ENCODE data around the gene PRDX1. TPM values are rescaled to one million over a fixed set of nuclear protein-coding genes. Genes with fewer than 3 reads are reported as not detected.

Gene PRDX1
- 330 TPM for total RNA-seq

GRCh38 chr1:45521413-45522323, at the start of gene PRDX1:
TSS of gene PRDX1 (minus strand) at chr1:45521884. CDS start at chr1:45519043, 2,841 bp downstream.
- DNase-seq (ENCODE audit: low spot score) (peak; percentile 100), ATAC-seq (peak; percentile 99)
- intact Hi-C loops (cut with DNase I), result no loop called here

- intact Hi-C loops (cut with DNase I), result no loop called here
- no peak for ATAC-seq
- DNase-seq (ENCODE audit: low spot score), result no peak
These were observed 48.9 kb upstream of the PRDX1 start for GRCh38 chr1:45570631-45571030.

GRCh38 chr1:45569962-45570581, 48.4 kb upstream of the PRDX1 start:
- DNase-seq (ENCODE audit: low spot score) (peak; percentile 84), ATAC-seq (peak; percentile 88)
- intact Hi-C loops (cut with DNase I), result loop anchor here (5.0 to 10.0 kb wide), 2 partner anchors 55 to 208 kb away; no protein-coding TSS in a partner anchor

- ATAC-seq (no peak), DNase-seq (ENCODE audit: low spot score) (no peak)
- intact Hi-C loops (cut with DNase I), result loop anchor here (5.0 to 10.0 kb wide), 2 partner anchors 55 to 207 kb away; no protein-coding TSS in a partner anchor
These were observed 47.9 kb upstream of the PRDX1 start for GRCh38 chr1:45569571-45569961.

- ATAC-seq (no peak), DNase-seq (ENCODE audit: low spot score) (no peak)
- intact Hi-C loops (cut with DNase I), result loop anchor here (5.0 to 10.0 kb wide), 2 partner anchors 54 to 206 kb away; no protein-coding TSS in a partner anchor
These were observed 46.7 kb upstream of the PRDX1 start for GRCh38 chr1:45568421-45568820.

GRCh38 chr1:45567911-45568310, 46.2 kb upstream of the PRDX1 start:
- ATAC-seq (no peak), DNase-seq (ENCODE audit: low spot score) (no peak)
- intact Hi-C loops (cut with DNase I), result loop anchor here (5.0 to 10.0 kb wide), 2 partner anchors 53 to 206 kb away; no protein-coding TSS in a partner anchor

- intact Hi-C loops (cut with DNase I), result loop anchor here (5.0 to 10.0 kb wide), 2 partner anchors 52 to 204 kb away; no protein-coding TSS in a partner anchor
- peak; percentile 57 for ATAC-seq
- peak; percentile 67 for DNase-seq (ENCODE audit: low spot score)
These were observed 45.0 kb upstream of the PRDX1 start for GRCh38 chr1:45566722-45567121.

GRCh38 chr1:45563843-45564242, 42.2 kb upstream of the PRDX1 start:
- ATAC-seq, result peak; percentile 69
- no peak for DNase-seq (ENCODE audit: low spot score)
- intact Hi-C loops (cut with DNase I), result loop anchor here (10.0 kb wide), 1 partner anchor 49 kb away; no protein-coding TSS in a partner anchor

GRCh38 chr1:45557422-45557944, 35.8 kb upstream of the PRDX1 start:
- DNase-seq (ENCODE audit: low spot score) (no peak), ATAC-seq (peak; percentile 39)
- intact Hi-C loops (cut with DNase I), result no loop called here

GRCh38 chr1:45554198-45554597, 32.5 kb upstream of the PRDX1 start:
- intact Hi-C loops (cut with DNase I), result no loop called here
- no peak for DNase-seq (ENCODE audit: low spot score)
- ATAC-seq, result no peak

- intact Hi-C loops (cut with DNase I), result no loop called here
These were observed 30.6 kb upstream of the PRDX1 start for GRCh38 chr1:45552331-45552730.

GRCh38 chr1:45551684-45552083, 30.0 kb upstream of the PRDX1 start:
- no peak for DNase-seq (ENCODE audit: low spot score)
- intact Hi-C loops (cut with DNase I), result no loop called here
- no peak for ATAC-seq

More at GRCh38 chr1:45552331-45552730, 30.6 kb upstream of the PRDX1 start:
- DNase-seq (ENCODE audit: low spot score) (no peak), ATAC-seq (no peak)

GRCh38 chr1:45550401-45551351, 29.0 kb upstream of the PRDX1 start, which contains the start of gene AKR1A1:
TSS of gene AKR1A1 (plus strand) at chr1:45550826. CDS start at chr1:45561795, 10,969 bp downstream.
- DNase-seq (ENCODE audit: low spot score) (peak; percentile 92), ATAC-seq (peak; percentile 99)
- intact Hi-C loops (cut with DNase I), result no loop called here

- DNase-seq (ENCODE audit: low spot score), result no peak
- ATAC-seq, result no peak
- intact Hi-C loops (cut with DNase I), result no loop called here
These were observed 24.0 kb upstream of the PRDX1 start for GRCh38 chr1:45545553-45546310.

GRCh38 chr1:45545019-45545493, 23.4 kb upstream of the PRDX1 start:
- intact Hi-C loops (cut with DNase I), result no loop called here

GRCh38 chr1:45544530-45544929, 22.8 kb upstream of the PRDX1 start:
- ATAC-seq (no peak), DNase-seq (ENCODE audit: low spot score) (no peak)
- intact Hi-C loops (cut with DNase I), result no loop called here

More at GRCh38 chr1:45545019-45545493, 23.4 kb upstream of the PRDX1 start:
- ATAC-seq, result no peak
- no peak for DNase-seq (ENCODE audit: low spot score)
